ENCODE data around the gene TNNT2.

Gene TNNT2

GRCh38 chr1:201420608-201421002, 43.1 kb upstream of the TNNT2 start:
- TF ChIP-seq, protein P1, sequence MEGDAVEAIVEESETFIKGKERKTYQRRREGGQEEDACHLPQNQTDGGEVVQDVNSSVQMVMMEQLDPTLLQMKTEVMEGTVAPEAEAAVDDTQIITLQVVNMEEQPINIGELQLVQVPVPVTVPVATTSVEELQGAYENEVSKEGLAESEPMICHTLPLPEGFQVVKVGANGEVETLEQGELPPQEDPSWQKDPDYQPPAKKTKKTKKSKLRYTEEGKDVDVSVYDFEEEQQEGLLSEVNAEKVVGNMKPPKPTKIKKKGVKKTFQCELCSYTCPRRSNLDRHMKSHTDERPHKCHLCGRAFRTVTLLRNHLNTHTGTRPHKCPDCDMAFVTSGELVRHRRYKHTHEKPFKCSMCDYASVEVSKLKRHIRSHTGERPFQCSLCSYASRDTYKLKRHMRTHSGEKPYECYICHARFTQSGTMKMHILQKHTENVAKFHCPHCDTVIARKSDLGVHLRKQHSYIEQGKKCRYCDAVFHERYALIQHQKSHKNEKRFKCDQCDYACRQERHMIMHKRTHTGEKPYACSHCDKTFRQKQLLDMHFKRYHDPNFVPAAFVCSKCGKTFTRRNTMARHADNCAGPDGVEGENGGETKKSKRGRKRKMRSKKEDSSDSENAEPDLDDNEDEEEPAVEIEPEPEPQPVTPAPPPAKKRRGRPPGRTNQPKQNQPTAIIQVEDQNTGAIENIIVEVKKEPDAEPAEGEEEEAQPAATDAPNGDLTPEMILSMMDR (IDR thresholded peaks at IDR 0.05; ENCODE audit: borderline replicate concordance, insufficient read depth, low read depth, low read length) = no peak
- H3K4me3 ChIP-seq (ENCODE audit: low read depth, low read length) = no peak overlapping the region

GRCh38 chr1:201419746-201420607, 42.5 kb upstream of the TNNT2 start:
- H3K4me3 ChIP-seq (ENCODE audit: low read depth, low read length) = no peak overlapping the region

GRCh38 chr1:201419256-201419655, 41.8 kb upstream of the TNNT2 start:
- TF ChIP-seq, protein P1 (IDR thresholded peaks at IDR 0.05; ENCODE audit: borderline replicate concordance, insufficient read depth, low read depth, low read length) = no peak
- no peak overlapping the region for H3K4me3 ChIP-seq (ENCODE audit: low read depth, low read length)

More at GRCh38 chr1:201419746-201420607, 42.5 kb upstream of the TNNT2 start:
- TF ChIP-seq, protein P1 (IDR thresholded peaks at IDR 0.05; ENCODE audit: borderline replicate concordance, insufficient read depth, low read depth, low read length) = no peak

- TF ChIP-seq, protein P1 (IDR thresholded peaks at IDR 0.05; ENCODE audit: borderline replicate concordance, insufficient read depth, low read depth, low read length) = no peak
- no peak overlapping the region for H3K4me3 ChIP-seq (ENCODE audit: low read depth, low read length)
Observed at GRCh38 chr1:201418461-201418860, 41.0 kb upstream of the TNNT2 start.

GRCh38 chr1:201414051-201414738, 36.7 kb upstream of the TNNT2 start:
- H3K4me3 ChIP-seq (ENCODE audit: low read depth, low read length) = no peak overlapping the region

DNA sequence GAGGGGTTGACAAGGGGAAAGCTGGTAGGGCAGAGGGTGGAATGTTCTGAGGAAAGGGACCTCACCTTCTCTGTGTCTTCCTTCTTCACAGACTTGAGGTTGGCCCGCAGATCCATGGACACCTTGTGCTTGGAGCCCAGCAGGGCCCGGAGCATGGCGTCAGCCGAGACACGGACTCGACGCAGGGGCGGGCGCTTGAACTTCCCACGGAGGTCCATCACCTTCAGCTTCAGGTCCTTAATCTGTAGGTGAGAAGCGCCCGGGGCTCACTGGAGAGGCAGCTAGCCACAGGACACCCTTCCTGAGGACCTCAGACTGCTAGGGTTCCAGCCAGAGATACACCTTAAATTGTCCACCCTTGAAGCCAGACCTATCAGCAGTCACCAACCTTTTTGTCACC, 33.8 kb upstream of the TNNT2 start:
- H3K4me3 ChIP-seq (ENCODE audit: low read depth, low read length) = no peak overlapping the region
- TF ChIP-seq, protein P1 (IDR thresholded peaks at IDR 0.05; ENCODE audit: borderline replicate concordance, insufficient read depth, low read depth, low read length) = no peak

More at GRCh38 chr1:201414051-201414738, 36.7 kb upstream of the TNNT2 start:
- TF ChIP-seq, protein P1 (IDR thresholded peaks at IDR 0.05; ENCODE audit: borderline replicate concordance, insufficient read depth, low read depth, low read length) = no peak
